Skin of body (tissue), 2 donors: ENCODE measurements around the gene NF2. TPM values are rescaled to one million over a fixed set of nuclear protein-coding genes. Genes with fewer than 3 reads are reported as not detected.

Experiments used
- DNase-seq: peaks from one replicate; lab custom pipeline; 2025; lab: John Stamatoyannopoulos, UW
- total RNA-seq: library from RNA; depleted of rRNA; stranded (reverse); fragments of >200 nt; gene quantifications from one replicate; pipeline ENCODE4 v1.2.3, GENCODE V29; 2014

Gene NF2
- total RNA-seq, 1 donor from 2014 or later, result 20.3 TPM

GRCh38 chr22:29630987-29631386 lies 27.6 kb downstream of the NF2 start:
- DNase-seq, result no peak

GRCh38 chr22:29631725-29632124 lies 28.3 kb downstream of the NF2 start:
- no peak for DNase-seq

GRCh38 chr22:29632672-29633071 lies 29.2 kb downstream of the NF2 start:
- DNase-seq, result no peak

- DNase-seq, result no peak
Measured at GRCh38 chr22:29633514-29634312, 30.3 kb downstream of the NF2 start.

- DNase-seq, result no peak
Measured at GRCh38 chr22:29634847-29635246, 31.4 kb downstream of the NF2 start.

- peak; percentile 29 for DNase-seq
Measured at GRCh38 chr22:29635734-29636357, 32.4 kb downstream of the NF2 start.

GRCh38 chr22:29636751-29637150 lies 33.3 kb downstream of the NF2 start:
- no peak for DNase-seq

- no peak for DNase-seq
Measured at GRCh38 chr22:29637181-29637580, 33.7 kb downstream of the NF2 start.

- DNase-seq, result no peak
Measured at GRCh38 chr22:29638678-29639077, 35.2 kb downstream of the NF2 start.

GRCh38 chr22:29639096-29639495 lies 35.7 kb downstream of the NF2 start:
- DNase-seq, result no peak

GRCh38 chr22:29641042-29641699 lies 37.7 kb downstream of the NF2 start:
- peak; percentile 75 for DNase-seq

GRCh38 chr22:29641700-29642330 lies 38.4 kb downstream of the NF2 start:
- DNase-seq, result no peak

GRCh38 chr22:29642694-29643093 lies 39.3 kb downstream of the NF2 start:
- no peak for DNase-seq

GRCh38 chr22:29647954-29648737 lies 44.7 kb downstream of the NF2 start:
- no peak for DNase-seq

- DNase-seq, result no peak
Measured at GRCh38 chr22:29650370-29650769, 46.9 kb downstream of the NF2 start.

GRCh38 chr22:29651652-29652051 lies 48.2 kb downstream of the NF2 start:
- DNase-seq, result no peak

GRCh38 chr22:29654420-29654819 lies 51.0 kb downstream of the NF2 start:
- DNase-seq, result no peak

GRCh38 chr22:29654882-29655281 lies 51.4 kb downstream of the NF2 start:
- no peak for DNase-seq

GRCh38 chr22:29658176-29658575 lies 54.7 kb downstream of the NF2 start:
- DNase-seq, result no peak

- no peak for DNase-seq
Measured at GRCh38 chr22:29660021-29660420, 56.6 kb downstream of the NF2 start.

- no peak for DNase-seq
Measured at GRCh38 chr22:29661336-29661735, 57.9 kb downstream of the NF2 start.
